Osteocyte (in vitro differentiated cells): ENCODE data around the gene HSPB7. TPM values are rescaled to one million over a fixed set of nuclear protein-coding genes. Genes with fewer than 3 reads are reported as not detected.

Experiments used
- DNase-seq: peaks from one replicate; pipeline ENCODE4 v3.0.0; 2021; ENCODE audit warnings: mixed read lengths; ENCODE audit not compliant: unreplicated experiment; ENCODE audit errors: extremely low spot score
- H3K27ac Mint-ChIP-seq: one replicate; pipeline ENCODE4 v1.8.0; 2021; ENCODE audit warnings: mild to moderate bottlenecking, mixed read lengths; ENCODE audit not compliant: unreplicated experiment
- H3K27me3 Mint-ChIP-seq: one replicate; pipeline ENCODE4 v1.8.0; 2021; ENCODE audit warnings: mixed read lengths; ENCODE audit not compliant: unreplicated experiment
- H3K36me3 Mint-ChIP-seq: one replicate; pipeline ENCODE4 v1.8.0; 2021; ENCODE audit warnings: mixed read lengths; ENCODE audit not compliant: unreplicated experiment
- H3K4me1 Mint-ChIP-seq: one replicate; pipeline ENCODE4 v1.8.0; 2021; ENCODE audit warnings: mixed read lengths; ENCODE audit not compliant: unreplicated experiment
- H3K4me3 Mint-ChIP-seq: one replicate; pipeline ENCODE4 v1.8.0; 2021; ENCODE audit warnings: mild to moderate bottlenecking, moderate library complexity, mixed read lengths; ENCODE audit not compliant: unreplicated experiment
- H3K9me3 Mint-ChIP-seq: one replicate; pipeline ENCODE4 v1.8.0; 2021; ENCODE audit warnings: mixed read lengths; ENCODE audit not compliant: unreplicated experiment
- total RNA-seq: library from RNA; stranded (reverse); gene quantifications from 2 replicates; pipeline ENCODE4 v1.2.1, GENCODE V29; 2021
- TF ChIP-seq, protein P1 (sequence below): fragments of 200-600 bp; sonication (generic); IDR thresholded peaks from 2 replicates; pipeline ENCODE4 v1.5.0; 2021; ENCODE audit warnings: antibody characterized with exemption, mild to moderate bottlenecking, moderate library complexity

The HSPB7 gene
- total RNA-seq, 1 donor from 2014 or later: 4.2 TPM

- TF ChIP-seq, protein P1, sequence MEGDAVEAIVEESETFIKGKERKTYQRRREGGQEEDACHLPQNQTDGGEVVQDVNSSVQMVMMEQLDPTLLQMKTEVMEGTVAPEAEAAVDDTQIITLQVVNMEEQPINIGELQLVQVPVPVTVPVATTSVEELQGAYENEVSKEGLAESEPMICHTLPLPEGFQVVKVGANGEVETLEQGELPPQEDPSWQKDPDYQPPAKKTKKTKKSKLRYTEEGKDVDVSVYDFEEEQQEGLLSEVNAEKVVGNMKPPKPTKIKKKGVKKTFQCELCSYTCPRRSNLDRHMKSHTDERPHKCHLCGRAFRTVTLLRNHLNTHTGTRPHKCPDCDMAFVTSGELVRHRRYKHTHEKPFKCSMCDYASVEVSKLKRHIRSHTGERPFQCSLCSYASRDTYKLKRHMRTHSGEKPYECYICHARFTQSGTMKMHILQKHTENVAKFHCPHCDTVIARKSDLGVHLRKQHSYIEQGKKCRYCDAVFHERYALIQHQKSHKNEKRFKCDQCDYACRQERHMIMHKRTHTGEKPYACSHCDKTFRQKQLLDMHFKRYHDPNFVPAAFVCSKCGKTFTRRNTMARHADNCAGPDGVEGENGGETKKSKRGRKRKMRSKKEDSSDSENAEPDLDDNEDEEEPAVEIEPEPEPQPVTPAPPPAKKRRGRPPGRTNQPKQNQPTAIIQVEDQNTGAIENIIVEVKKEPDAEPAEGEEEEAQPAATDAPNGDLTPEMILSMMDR: no peak
- H3K27me3 Mint-ChIP-seq: no peaks in the 10 kb centered on the region
- peaks cover 33% of the 10 kb centered on the region for H3K36me3 Mint-ChIP-seq
- DNase-seq: no peak
- peaks cover 25% of the 10 kb centered on the region for H3K4me1 Mint-ChIP-seq
- H3K9me3 Mint-ChIP-seq: no peaks in the 10 kb centered on the region
- H3K27ac Mint-ChIP-seq: no peak overlapping the region
- H3K4me3 Mint-ChIP-seq: no peak overlapping the region
Observed at GRCh38 chr1:15970911-15971310, 46.9 kb downstream of the HSPB7 start.

GRCh38 chr1:15969321-15969880, 48.4 kb downstream of the HSPB7 start:
- peaks cover 30% of the 10 kb centered on the region for H3K36me3 Mint-ChIP-seq
- no peak overlapping the region for H3K27ac Mint-ChIP-seq
- H3K4me3 Mint-ChIP-seq: no peak overlapping the region
- H3K4me1 Mint-ChIP-seq: peaks cover 29% of the 10 kb centered on the region
- no peak for DNase-seq
- TF ChIP-seq, protein P1: no peak
- no peaks in the 10 kb centered on the region for H3K9me3 Mint-ChIP-seq
- no peaks in the 10 kb centered on the region for H3K27me3 Mint-ChIP-seq

GRCh38 chr1:15968172-15968571, 49.7 kb downstream of the HSPB7 start:
- peaks cover 32% of the 10 kb centered on the region for H3K36me3 Mint-ChIP-seq
- no peaks in the 10 kb centered on the region for H3K27me3 Mint-ChIP-seq
- TF ChIP-seq, protein P1: no peak
- peaks cover 33% of the 10 kb centered on the region for H3K4me1 Mint-ChIP-seq
- peak overlapping the region; percentile 6 for H3K27ac Mint-ChIP-seq
- no peaks in the 10 kb centered on the region for H3K9me3 Mint-ChIP-seq
- no peak overlapping the region for H3K4me3 Mint-ChIP-seq
- no peak for DNase-seq

GRCh38 chr1:15966956-15967344, 50.9 kb downstream of the HSPB7 start:
- Mint-ChIP-seq H3K4me3 (no peak overlapping the region), H3K36me3 (peaks cover 23% of the 10 kb centered on the region), H3K9me3 (no peaks in the 10 kb centered on the region), H3K27me3 (no peaks in the 10 kb centered on the region), H3K4me1 (peaks cover 35% of the 10 kb centered on the region), H3K27ac (no peak overlapping the region)
- TF ChIP-seq, protein P1: no peak
- DNase-seq: no peak

- peak overlapping the region; percentile 66 for H3K27ac Mint-ChIP-seq
- peaks cover 20% of the 10 kb centered on the region for H3K36me3 Mint-ChIP-seq
Observed at GRCh38 chr1:15966081-15966955, 51.5 kb downstream of the HSPB7 start.

More at GRCh38 chr1:15966081-15966955, 51.5 kb downstream of the HSPB7 start:
- H3K27me3 Mint-ChIP-seq: no peaks in the 10 kb centered on the region
- no peaks in the 10 kb centered on the region for H3K9me3 Mint-ChIP-seq
- no peak overlapping the region for H3K4me3 Mint-ChIP-seq
- DNase-seq: no peak
- TF ChIP-seq, protein P1: no peak
- peaks cover 35% of the 10 kb centered on the region for H3K4me1 Mint-ChIP-seq
